B cell (primary cell): ENCODE results near the gene CSNK1E. TPM values are rescaled to one million over a fixed set of nuclear protein-coding genes. Genes with fewer than 3 reads are reported as not detected.

Source experiments
- ATAC-seq: fragments of 200-7000 bp; cut with Tn5 transposase; one replicate; pipeline ENCODE4 v1.10.0; 2021; ENCODE audit warnings: low read depth, mild to moderate bottlenecking, moderate number of reproducible peaks, moderate library complexity
- CTCF ChIA-PET: fragments of 350-600 bp; sonication (Branson Sonifier 250); formaldehyde crosslinking; loops from one replicate; lab custom pipeline; 2021; ENCODE audit warnings: antibody characterized with exemption, inconsistent platforms; lab: Charles Lee
- POLR2A ChIA-PET: fragments of 350-600 bp; sonication (Branson Sonifier 250); formaldehyde crosslinking; loops from one replicate; lab custom pipeline; 2021; ENCODE audit warnings: antibody characterized with exemption; lab: Charles Lee
- DNase-seq: peaks from one replicate; pipeline ENCODE4 v3.0.0; 2013
- H2AFZ ChIP-seq: 2 replicates; pipeline ENCODE4 v1.6.1; 2012; ENCODE audit warnings: mild to moderate bottlenecking, low read depth, low read length; ENCODE audit not compliant: insufficient read depth, poor library complexity, severe bottlenecking
- H3K27ac ChIP-seq, 2 donors: 1 replicate in 1 of 2; 2 replicates in 1 of 2; pipeline ENCODE4 v1.5.1; 2012 to 2013; ENCODE audit warnings: low read length in 2 of 2, mild to moderate bottlenecking in 2 of 2, moderate library complexity in 1 of 2
- H3K27me3 ChIP-seq, 4 experiments: fragments of 200-600 bp in 1 of 4; sonication (generic) in 1 of 4; replicated peaks in 1 of 4; 1 replicate in 2 of 4; 2 replicates in 2 of 4; pipeline versions ENCODE4 v1.6.1 to v1.7.0; 2013 to 2016; ENCODE audit warnings: low read length in 3 of 4, mild to moderate bottlenecking in 2 of 4, mixed read lengths in 1 of 4, moderate library complexity in 1 of 4; ENCODE audit not compliant: insufficient read depth in 4 of 4, control insufficient read depth in 3 of 4; ENCODE audit errors: control extremely low read depth in 1 of 4
- H3K36me3 ChIP-seq, 2 experiments: replicated peaks in 1 of 2; 1 replicate in 1 of 2; 2 replicates in 1 of 2; pipeline versions ENCODE4 v1.6.1 to v1.7.1; 2013; ENCODE audit warnings: low read length in 1 of 2; ENCODE audit not compliant: insufficient read depth in 2 of 2, control insufficient read depth in 1 of 2; ENCODE audit errors: control extremely low read depth in 1 of 2, extremely low read depth in 1 of 2
- H3K4me1 ChIP-seq, 2 donors: fragments of 200-600 bp in 1 of 2; sonication (generic) in 1 of 2; 1 replicate in 1 of 2; 2 replicates in 1 of 2; pipeline versions ENCODE4 v1.5.1 to v1.6.1; 2013 to 2017; ENCODE audit warnings: low read length in 2 of 2; ENCODE audit not compliant: control insufficient read depth in 2 of 2, insufficient read depth in 2 of 2
- H3K4me2 ChIP-seq: replicated peaks from 2 replicates; pipeline ENCODE3; 2012; ENCODE audit warnings: mild to moderate bottlenecking, low read depth, low read length; ENCODE audit not compliant: poor library complexity, severe bottlenecking
- H3K4me3 ChIP-seq, 5 experiments: fragments of 200-600 bp in 1 of 5; sonication (generic) in 1 of 5; 1 replicate in 3 of 5; 2 replicates in 2 of 5; pipeline versions ENCODE4 v1.5.1 to v1.7.0; 2011 to 2016; ENCODE audit warnings: low read length in 4 of 5, mild to moderate bottlenecking in 4 of 5, low read depth in 2 of 5, control low read depth in 1 of 5, moderate library complexity in 1 of 5; ENCODE audit not compliant: insufficient read depth in 1 of 5; ENCODE audit errors: control extremely low read depth in 1 of 5, extremely low read depth in 1 of 5
- H3K79me2 ChIP-seq: fragments of 200-600 bp; sonication (generic); one replicate; pipeline ENCODE4 v1.6.0; 2016; ENCODE audit warnings: low read length; ENCODE audit not compliant: control insufficient read depth, insufficient read depth
- H3K9ac ChIP-seq: fragments of 200-600 bp; sonication (generic); 2 replicates; pipeline ENCODE4 v1.6.1; 2017; ENCODE audit warnings: mild to moderate bottlenecking, low read length, moderate library complexity
- H3K9me3 ChIP-seq, 3 donors: one replicate each; pipeline versions ENCODE4 v1.6.1 to v1.7.1; 2013; ENCODE audit warnings: low read length in 2 of 3; ENCODE audit not compliant: control insufficient read depth in 2 of 3, insufficient read depth in 1 of 3; ENCODE audit errors: control extremely low read depth in 1 of 3
- H4K20me1 ChIP-seq: 2 replicates; pipeline ENCODE4 v1.6.0; 2012; ENCODE audit warnings: mild to moderate bottlenecking, low read length; ENCODE audit not compliant: insufficient read depth, control insufficient read depth, poor library complexity, severe bottlenecking
- H3K27ac Mint-ChIP-seq: one replicate; pipeline ENCODE4 v1.8.0; 2021; ENCODE audit warnings: mixed read lengths
- H3K27me3 Mint-ChIP-seq: one replicate; pipeline ENCODE4 v1.8.0; 2021; ENCODE audit warnings: mixed read lengths
- H3K4me1 Mint-ChIP-seq: one replicate; pipeline ENCODE4 v1.8.0; 2021; ENCODE audit warnings: mixed read lengths
- H3K4me3 Mint-ChIP-seq: one replicate; pipeline ENCODE4 v1.8.0; 2021; ENCODE audit warnings: mixed read lengths
- H3K9me3 Mint-ChIP-seq: one replicate; pipeline ENCODE4 v1.8.0; 2022; ENCODE audit warnings: mixed read lengths; ENCODE audit not compliant: insufficient read depth
- EZH2 ChIP-seq: IDR thresholded peaks from 2 replicates; pipeline ENCODE4 v1.6.1; 2012; ENCODE audit warnings: borderline replicate concordance, low read depth, mild to moderate bottlenecking, moderate library complexity, low read length; ENCODE audit not compliant: insufficient read depth, poor library complexity, severe bottlenecking
- WGBS: methylation state at CpG from one replicate; pipeline ENCODE4 v1.1.5; 2013; ENCODE audit warnings: missing lambda C conversion rate; ENCODE audit not compliant: insufficient coverage; 5-methylcytosine and 5-hydroxymethylcytosine counted together
- intact Hi-C: fragments of 100-400 bp; cut with micrococcal nuclease; formaldehyde crosslinking; loops from one replicate; pipeline ENCODE4 v1.10.0; 2022
- polyA plus RNA-seq: library from polyadenylated mRNA; depleted of rRNA; stranded (reverse); fragments of >200 nt; gene quantifications from 2 replicates; pipeline ENCODE4 v1.2.3, GENCODE V29; 2012
- total RNA-seq, 2 donors: library from RNA; stranded (reverse); fragments of 120-200 nt in 1 of 2; gene quantifications; 1 replicate in 1 of 2; 2 replicates in 1 of 2; pipeline versions ENCODE4 v1.2.3 to v1.2.4, GENCODE V29; 2013 to 2022
- TF ChIP-seq, protein P1 (sequence below): fragments of 200-600 bp; IDR thresholded peaks from one replicate; pipeline ENCODE4 v1.8.0; 2022; ENCODE audit warnings: antibody characterized with exemption, mild to moderate bottlenecking

The CSNK1E gene
- total and polyA plus RNA-seq, 2 donors (not counting 1 experiment from before 2014, with no cell fraction given): 113 to 133 TPM

- POLR2A ChIA-PET: no interaction called here
- intact Hi-C loops: no loop called here
- no peak overlapping the region for H3K9ac ChIP-seq
Measured at GRCh38 chr22:38284042-38284402, 33.2 kb downstream of the CSNK1E start.

GRCh38 chr22:38282397-38282796 lies 34.8 kb downstream of the CSNK1E start:
- Mint-ChIP-seq H3K27me3 (no peaks in the 10 kb centered on the region), H3K9me3 (no peaks in the 10 kb centered on the region), H3K27ac (no peak overlapping the region), H3K4me1 (no peaks in the 10 kb centered on the region), H3K4me3 (no peak overlapping the region)
- Histone ChIP-seq H3K36me3 (no peaks in the 10 kb centered on the region), H3K4me1 (no peaks in the 10 kb centered on the region), H3K4me3 (no peak overlapping the region), H3K27me3 (no peaks in the 10 kb centered on the region), H3K9me3 (no peaks in the 10 kb centered on the region), H3K27ac (no peak overlapping the region), H3K9ac (no peak overlapping the region), H3K79me2 (no peaks in the 10 kb centered on the region), H3K4me2 (no peak overlapping the region), H4K20me1 (no peaks in the 10 kb centered on the region), H2AFZ (no peak overlapping the region)
- 95% methylated on average over 6 of the region's 9 CpGs for whole genome bisulfite sequencing
- POLR2A ChIA-PET: no interaction called here
- intact Hi-C loops: no loop called here
- no peak for DNase-seq
- CTCF ChIA-PET: no interaction called here
- TF ChIP-seq, protein P1, sequence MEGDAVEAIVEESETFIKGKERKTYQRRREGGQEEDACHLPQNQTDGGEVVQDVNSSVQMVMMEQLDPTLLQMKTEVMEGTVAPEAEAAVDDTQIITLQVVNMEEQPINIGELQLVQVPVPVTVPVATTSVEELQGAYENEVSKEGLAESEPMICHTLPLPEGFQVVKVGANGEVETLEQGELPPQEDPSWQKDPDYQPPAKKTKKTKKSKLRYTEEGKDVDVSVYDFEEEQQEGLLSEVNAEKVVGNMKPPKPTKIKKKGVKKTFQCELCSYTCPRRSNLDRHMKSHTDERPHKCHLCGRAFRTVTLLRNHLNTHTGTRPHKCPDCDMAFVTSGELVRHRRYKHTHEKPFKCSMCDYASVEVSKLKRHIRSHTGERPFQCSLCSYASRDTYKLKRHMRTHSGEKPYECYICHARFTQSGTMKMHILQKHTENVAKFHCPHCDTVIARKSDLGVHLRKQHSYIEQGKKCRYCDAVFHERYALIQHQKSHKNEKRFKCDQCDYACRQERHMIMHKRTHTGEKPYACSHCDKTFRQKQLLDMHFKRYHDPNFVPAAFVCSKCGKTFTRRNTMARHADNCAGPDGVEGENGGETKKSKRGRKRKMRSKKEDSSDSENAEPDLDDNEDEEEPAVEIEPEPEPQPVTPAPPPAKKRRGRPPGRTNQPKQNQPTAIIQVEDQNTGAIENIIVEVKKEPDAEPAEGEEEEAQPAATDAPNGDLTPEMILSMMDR: no peak
- TF ChIP-seq EZH2: no peak
- ATAC-seq: no peak

More at GRCh38 chr22:38284042-38284402, 33.2 kb downstream of the CSNK1E start:
- no peaks in the 10 kb centered on the region for H3K79me2 ChIP-seq
- H3K4me2 ChIP-seq: no peak overlapping the region
- H3K27me3 ChIP-seq: no peaks in the 10 kb centered on the region
- H4K20me1 ChIP-seq: no peaks in the 10 kb centered on the region
- H3K36me3 ChIP-seq: no peaks in the 10 kb centered on the region
- Mint-ChIP-seq H3K9me3 (no peaks in the 10 kb centered on the region), H3K4me3 (no peak overlapping the region), H3K4me1 (no peaks in the 10 kb centered on the region), H3K27ac (no peak overlapping the region), H3K27me3 (no peaks in the 10 kb centered on the region)
- no peaks in the 10 kb centered on the region for H3K4me1 ChIP-seq
- H3K9me3 ChIP-seq: no peaks in the 10 kb centered on the region
- H3K27ac ChIP-seq: no peak overlapping the region
- H3K4me3 ChIP-seq: no peak overlapping the region
- 80% methylated on average over 1 of the region's 5 CpGs for WGBS
- no peak overlapping the region for H2AFZ ChIP-seq
- ATAC-seq: no peak
- TF ChIP-seq, protein P1: no peak
- TF ChIP-seq EZH2: no peak
- no peak for DNase-seq
- CTCF ChIA-PET: no interaction called here
